ENCODE results near the gene GLDN.
"Not testable (repeated sequence)": the region's sequence is repeated elsewhere in the genome, so short reads cannot be mapped to it uniquely, and the experiment has no call there.

The GLDN gene

DNA sequence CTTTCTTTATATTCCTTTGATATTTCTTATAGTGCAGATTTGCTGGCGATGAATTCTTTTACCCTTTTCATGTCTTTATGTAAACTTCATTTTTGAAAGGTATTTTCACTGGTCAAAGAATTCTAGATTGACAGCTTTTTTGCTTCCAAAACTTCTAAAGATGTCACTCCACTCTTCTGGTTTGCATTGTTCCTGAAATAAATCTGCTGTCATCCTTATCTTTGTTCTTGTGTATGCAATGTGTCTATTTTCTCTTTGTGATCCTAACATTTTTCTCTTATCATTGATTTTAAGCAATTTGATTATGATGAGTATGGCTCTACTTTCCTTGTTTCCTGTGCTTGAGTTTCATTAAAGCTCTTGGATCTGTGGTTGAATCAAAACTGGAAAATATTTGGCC lies 103.4 kb downstream of the GLDN start:
- TF ChIP-seq SETDB1 (IDR thresholded peaks at IDR 0.05; ENCODE audit: insufficient read length, low read length) (peak; percentile 14), ZNF23 (tag by site-specific recombination; IDR thresholded peaks at IDR 0.05; ENCODE audit: borderline replicate concordance) (no peak)
- no peaks in the 10 kb centered on the region for H3K9me3 ChIP-seq (ENCODE audit: control insufficient read depth, insufficient read depth, low read depth, low read length)
- H3K4me3 ChIP-seq (ENCODE audit: low read depth, low read length) = no peak overlapping the region
- peaks cover 0 to 21% of the 10 kb centered on the region in 2 experiments; a peak in 1 of 3 replicates for H3K36me3 ChIP-seq (ENCODE audit: control insufficient read depth in 2 of 2, insufficient read depth in 1 of 2, low read length in 2 of 2)
- no peak overlapping the region for H3K27ac ChIP-seq (ENCODE audit: extremely low read depth, low read depth, low read length)
- H3K4me1 ChIP-seq (ENCODE audit: control insufficient read depth, insufficient read depth, low read length) = no peaks in the 10 kb centered on the region
- ChIA-PET POLR2A (no interaction called here), CTCF (no interaction called here)

DNA sequence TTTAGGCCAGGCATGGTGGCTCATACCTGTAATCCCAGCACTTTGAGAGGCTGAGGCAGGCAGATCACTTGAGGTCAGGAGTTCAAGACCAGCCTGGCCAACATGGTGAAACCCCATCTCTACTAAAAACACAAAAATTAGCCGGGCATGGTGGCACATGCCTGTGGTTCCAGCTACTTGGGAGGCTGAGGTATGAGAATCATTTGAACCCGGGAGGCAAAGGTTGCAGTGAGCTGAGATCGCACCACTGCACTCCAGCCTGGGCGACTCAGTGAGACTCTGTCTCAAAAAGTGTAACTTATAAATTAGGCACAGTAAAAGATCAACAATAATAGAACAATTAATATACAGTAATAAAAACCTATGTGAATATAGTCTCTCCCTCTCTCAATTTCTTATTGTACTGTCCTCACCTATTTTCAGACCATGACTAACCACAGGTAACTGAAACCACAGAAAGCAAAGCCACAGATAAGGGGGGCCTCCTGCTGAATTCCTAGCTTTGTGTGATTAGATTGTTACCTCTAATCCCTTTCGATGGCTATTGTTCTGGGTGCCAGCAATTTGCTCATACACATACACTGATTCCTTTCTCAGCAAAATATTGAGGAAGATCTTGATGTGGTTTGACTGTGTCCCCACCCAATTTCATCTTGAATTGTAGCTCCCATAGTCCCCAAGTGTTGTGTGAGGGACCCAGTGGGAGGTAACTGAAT lies 104.7 kb downstream of the GLDN start:
- CTCF ChIA-PET = interaction anchor here (0.6 kb wide), 1 partner anchor 127 kb away, joined by 3 read pairs; no protein-coding TSS in a partner anchor
- H3K4me1 ChIP-seq (ENCODE audit: control insufficient read depth, insufficient read depth, low read length); POLR2A ChIA-PET; H3K9me3 ChIP-seq (ENCODE audit: control insufficient read depth, insufficient read depth, low read depth, low read length); H3K27ac ChIP-seq (ENCODE audit: extremely low read depth, low read depth, low read length); H3K4me3 ChIP-seq (ENCODE audit: low read depth, low read length): not testable (repeated sequence)
- H3K36me3 ChIP-seq (ENCODE audit: control insufficient read depth in 2 of 2, insufficient read depth in 1 of 2, low read length in 2 of 2) = peaks cover 0 to 31% of the 10 kb centered on the region in 2 experiments; a peak in 1 of 3 replicates

DNA sequence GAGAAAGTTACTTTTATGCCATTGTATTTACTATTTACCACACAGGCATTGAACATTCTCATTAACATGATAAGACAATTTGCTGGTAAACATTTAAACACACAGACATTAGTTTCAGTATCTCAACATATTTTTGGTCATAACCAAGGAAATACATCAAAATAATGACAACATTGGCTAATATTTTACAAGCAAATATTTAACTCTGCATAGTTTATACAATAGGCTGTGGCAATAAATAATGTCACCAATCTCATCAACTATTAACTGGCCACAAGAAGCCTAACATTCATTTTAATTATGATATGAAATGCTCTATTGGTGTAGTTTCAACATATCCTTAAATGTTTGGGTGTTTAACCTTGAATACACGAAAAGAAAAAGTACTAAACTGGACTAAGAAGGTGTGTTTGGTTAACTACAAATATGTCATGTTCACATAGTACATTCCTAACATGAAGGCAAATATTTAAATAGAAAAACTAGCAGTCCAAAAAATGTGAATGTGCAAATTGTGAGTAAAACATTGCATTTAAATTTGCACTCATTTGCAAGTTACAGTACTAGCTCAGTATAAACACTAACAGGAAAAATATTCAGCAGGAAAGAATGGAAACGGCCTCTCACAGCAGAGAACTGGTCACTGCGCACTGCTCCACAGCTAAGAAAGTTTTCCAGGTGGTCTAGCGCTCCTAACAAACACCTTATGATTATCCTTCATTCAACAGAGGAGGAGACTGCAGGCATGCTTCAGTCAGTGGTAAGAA lies 106.6 kb downstream of the GLDN start:
- Histone ChIP-seq H3K9me3 (ENCODE audit: control insufficient read depth, insufficient read depth, low read depth, low read length) (no peaks in the 10 kb centered on the region), H3K36me3 (ENCODE audit: control insufficient read depth in 2 of 2, insufficient read depth in 1 of 2, low read length in 2 of 2) (peaks cover 0 to 31% of the 10 kb centered on the region in 2 experiments; a peak in 1 of 3 replicates), H3K27ac (ENCODE audit: extremely low read depth, low read depth, low read length) (no peak overlapping the region), H3K4me3 (ENCODE audit: low read depth, low read length) (no peak overlapping the region), H3K4me1 (ENCODE audit: control insufficient read depth, insufficient read depth, low read length) (no peaks in the 10 kb centered on the region)
- ChIA-PET POLR2A (no interaction called here), CTCF (no interaction called here)
- TF ChIP-seq KLF1 (tag by site-specific recombination; IDR thresholded peaks at IDR 0.05) = no peak
- no peak for TF ChIP-seq SP3 (tag by site-specific recombination; IDR thresholded peaks at IDR 0.05)
- no peak for TF ChIP-seq KLF10 (tag by site-specific recombination; IDR thresholded peaks at IDR 0.05)
- TF ChIP-seq, protein P1, sequence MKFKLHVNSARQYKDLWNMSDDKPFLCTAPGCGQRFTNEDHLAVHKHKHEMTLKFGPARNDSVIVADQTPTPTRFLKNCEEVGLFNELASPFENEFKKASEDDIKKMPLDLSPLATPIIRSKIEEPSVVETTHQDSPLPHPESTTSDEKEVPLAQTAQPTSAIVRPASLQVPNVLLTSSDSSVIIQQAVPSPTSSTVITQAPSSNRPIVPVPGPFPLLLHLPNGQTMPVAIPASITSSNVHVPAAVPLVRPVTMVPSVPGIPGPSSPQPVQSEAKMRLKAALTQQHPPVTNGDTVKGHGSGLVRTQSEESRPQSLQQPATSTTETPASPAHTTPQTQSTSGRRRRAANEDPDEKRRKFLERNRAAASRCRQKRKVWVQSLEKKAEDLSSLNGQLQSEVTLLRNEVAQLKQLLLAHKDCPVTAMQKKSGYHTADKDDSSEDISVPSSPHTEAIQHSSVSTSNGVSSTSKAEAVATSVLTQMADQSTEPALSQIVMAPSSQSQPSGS (tag by site-specific recombination; IDR thresholded peaks at IDR 0.05; ENCODE audit: low read depth) = no peak
- TF ChIP-seq, protein P2, sequence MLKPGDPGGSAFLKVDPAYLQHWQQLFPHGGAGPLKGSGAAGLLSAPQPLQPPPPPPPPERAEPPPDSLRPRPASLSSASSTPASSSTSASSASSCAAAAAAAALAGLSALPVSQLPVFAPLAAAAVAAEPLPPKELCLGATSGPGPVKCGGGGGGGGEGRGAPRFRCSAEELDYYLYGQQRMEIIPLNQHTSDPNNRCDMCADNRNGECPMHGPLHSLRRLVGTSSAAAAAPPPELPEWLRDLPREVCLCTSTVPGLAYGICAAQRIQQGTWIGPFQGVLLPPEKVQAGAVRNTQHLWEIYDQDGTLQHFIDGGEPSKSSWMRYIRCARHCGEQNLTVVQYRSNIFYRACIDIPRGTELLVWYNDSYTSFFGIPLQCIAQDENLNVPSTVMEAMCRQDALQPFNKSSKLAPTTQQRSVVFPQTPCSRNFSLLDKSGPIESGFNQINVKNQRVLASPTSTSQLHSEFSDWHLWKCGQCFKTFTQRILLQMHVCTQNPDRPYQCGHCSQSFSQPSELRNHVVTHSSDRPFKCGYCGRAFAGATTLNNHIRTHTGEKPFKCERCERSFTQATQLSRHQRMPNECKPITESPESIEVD (tag by site-specific recombination; IDR thresholded peaks at IDR 0.05) = no peak
- TF ChIP-seq, protein P3, sequence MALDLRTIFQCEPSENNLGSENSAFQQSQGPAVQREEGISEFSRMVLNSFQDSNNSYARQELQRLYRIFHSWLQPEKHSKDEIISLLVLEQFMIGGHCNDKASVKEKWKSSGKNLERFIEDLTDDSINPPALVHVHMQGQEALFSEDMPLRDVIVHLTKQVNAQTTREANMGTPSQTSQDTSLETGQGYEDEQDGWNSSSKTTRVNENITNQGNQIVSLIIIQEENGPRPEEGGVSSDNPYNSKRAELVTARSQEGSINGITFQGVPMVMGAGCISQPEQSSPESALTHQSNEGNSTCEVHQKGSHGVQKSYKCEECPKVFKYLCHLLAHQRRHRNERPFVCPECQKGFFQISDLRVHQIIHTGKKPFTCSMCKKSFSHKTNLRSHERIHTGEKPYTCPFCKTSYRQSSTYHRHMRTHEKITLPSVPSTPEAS (tag by site-specific recombination; IDR thresholded peaks at IDR 0.05) = no peak
- no peak for TF ChIP-seq YY1 (tag by site-specific recombination; IDR thresholded peaks at IDR 0.05)
- no peak for TF ChIP-seq ZNF133 (tag by site-specific recombination; IDR thresholded peaks at IDR 0.05)
- TF ChIP-seq SP2 (tag by site-specific recombination; IDR thresholded peaks at IDR 0.05) = no peak
